Sigmoid colon (tissue), 4 donors: Measurements from ENCODE around the gene ZNRD2.

Experiments used
- CTCF ChIP-seq, 4 experiments: fragments of 450-650 bp in 3 of 4; fragments of 200-600 bp in 1 of 4; IDR thresholded peaks; one replicate each; pipeline ENCODE4 v1.5.1; 2016 to 2019; ENCODE audit warnings: antibody characterized with exemption in 4 of 4, mild to moderate bottlenecking in 3 of 4, moderate library complexity in 2 of 4
- EP300 ChIP-seq, 4 donors: sonication (generic); formaldehyde crosslinking; IDR thresholded peaks; one replicate each; pipeline ENCODE4 v1.6.1; 2017; ENCODE audit warnings: antibody characterized with exemption in 4 of 4
- POLR2A ChIP-seq, 2 donors: fragments of 450-650 bp; IDR thresholded peaks; one replicate each; pipeline ENCODE4 v1.6.1; 2016; ENCODE audit warnings: antibody characterized with exemption in 2 of 2, mild to moderate bottlenecking in 2 of 2, moderate library complexity in 2 of 2
- POLR2AphosphoS5 ChIP-seq, 4 donors: sonication (generic); formaldehyde crosslinking; IDR thresholded peaks; one replicate each; pipeline ENCODE4 v1.6.1; 2017; ENCODE audit warnings: antibody characterized with exemption in 4 of 4

- TF ChIP-seq POLR2A (IDR thresholded peaks at IDR 0.05) (no peak), POLR2AphosphoS5 (IDR thresholded peaks at IDR 0.05) (no peak), CTCF (IDR thresholded peaks at IDR 0.05) (no peak), EP300 (IDR thresholded peaks at IDR 0.05) (no peak)
Measured at GRCh38 chr11:65611758-65612603, 41.7 kb downstream of the ZNRD2 start.
